ENCODE measurements around the gene ABHD8.

DNA sequence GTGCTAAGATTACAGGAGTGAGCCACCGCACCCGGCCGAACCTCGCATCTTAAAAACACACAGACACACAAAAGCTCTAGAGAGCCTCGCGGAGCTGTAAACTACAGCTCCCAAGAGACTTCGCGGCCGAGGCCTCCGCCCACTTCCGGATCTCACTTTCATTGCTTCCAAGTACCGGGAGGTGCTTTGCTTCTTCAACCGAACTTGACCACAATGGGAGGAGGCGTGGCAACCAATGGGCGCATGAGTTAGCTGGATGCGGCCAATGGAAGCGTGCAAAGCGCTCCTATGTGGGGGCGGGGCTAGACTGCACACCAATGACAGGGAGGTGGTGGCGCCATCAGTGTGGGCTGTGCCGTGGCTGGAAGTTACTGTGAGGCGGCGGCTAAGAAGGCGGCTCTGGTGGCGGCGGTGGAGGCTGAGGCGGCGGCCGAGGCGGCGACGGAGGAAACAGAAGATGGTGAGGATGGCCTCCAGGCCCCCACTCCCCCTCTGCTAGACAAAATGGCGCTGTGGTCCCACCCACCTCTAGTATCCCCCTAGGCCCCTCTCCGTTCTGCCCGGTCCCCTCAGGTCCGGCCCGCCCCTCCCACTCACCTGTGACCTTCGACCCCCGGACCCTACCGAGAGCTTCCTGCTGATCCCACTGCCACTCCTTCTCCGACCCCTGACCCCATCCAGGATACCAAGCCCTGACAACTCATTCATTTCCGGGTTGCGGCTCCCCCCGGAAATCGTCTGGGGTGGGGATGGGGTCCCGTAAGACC is 6.2 kb upstream of the ABHD8 start, which contains the start of gene DDA1:
- TF ChIP-seq, protein P1, sequence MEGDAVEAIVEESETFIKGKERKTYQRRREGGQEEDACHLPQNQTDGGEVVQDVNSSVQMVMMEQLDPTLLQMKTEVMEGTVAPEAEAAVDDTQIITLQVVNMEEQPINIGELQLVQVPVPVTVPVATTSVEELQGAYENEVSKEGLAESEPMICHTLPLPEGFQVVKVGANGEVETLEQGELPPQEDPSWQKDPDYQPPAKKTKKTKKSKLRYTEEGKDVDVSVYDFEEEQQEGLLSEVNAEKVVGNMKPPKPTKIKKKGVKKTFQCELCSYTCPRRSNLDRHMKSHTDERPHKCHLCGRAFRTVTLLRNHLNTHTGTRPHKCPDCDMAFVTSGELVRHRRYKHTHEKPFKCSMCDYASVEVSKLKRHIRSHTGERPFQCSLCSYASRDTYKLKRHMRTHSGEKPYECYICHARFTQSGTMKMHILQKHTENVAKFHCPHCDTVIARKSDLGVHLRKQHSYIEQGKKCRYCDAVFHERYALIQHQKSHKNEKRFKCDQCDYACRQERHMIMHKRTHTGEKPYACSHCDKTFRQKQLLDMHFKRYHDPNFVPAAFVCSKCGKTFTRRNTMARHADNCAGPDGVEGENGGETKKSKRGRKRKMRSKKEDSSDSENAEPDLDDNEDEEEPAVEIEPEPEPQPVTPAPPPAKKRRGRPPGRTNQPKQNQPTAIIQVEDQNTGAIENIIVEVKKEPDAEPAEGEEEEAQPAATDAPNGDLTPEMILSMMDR (IDR thresholded peaks at IDR 0.05; ENCODE audit: low read depth, low read length, poor library complexity, severe bottlenecking) = no peak
- no peak for TF ChIP-seq EZH2phosphoT487 (IDR thresholded peaks at IDR 0.05; ENCODE audit: borderline replicate concordance, low read length)
